ENCODE results near the gene NFILZ.

GRCh38 chr19:8600064-8600463 is 30.4 kb upstream of the NFILZ start:
- no peak for TF ChIP-seq CTCF (conservative IDR thresholded peaks at IDR 0.05; ENCODE audit: low read depth, low read length)
- TF ChIP-seq EZH2phosphoT487 (IDR thresholded peaks at IDR 0.05; ENCODE audit: borderline replicate concordance, low read length) = no peak
- TF ChIP-seq EZH2 (IDR thresholded peaks at IDR 0.05; ENCODE audit: low read length, unreplicated experiment) = no peak

Data from PC-3 (cell line).